Esophagus muscularis mucosa (tissue), 4 donors: ENCODE data around the gene TCP11. TPM values are rescaled to one million over a fixed set of nuclear protein-coding genes. Genes with fewer than 3 reads are reported as not detected.
"Not testable (repeated sequence)": the region's sequence is repeated elsewhere in the genome, so short reads cannot be mapped to it uniquely, and the experiment has no call there.

ENCODE experiments used
- DNase-seq: peaks from one replicate; pipeline ENCODE4 v3.0.0-alpha.2; 2017; ENCODE audit errors: extremely low spot score
- H3K27ac ChIP-seq, 4 donors: fragments of 200-600 bp; sonication (generic); replicated peaks in 1 of 4; 1 replicate in 3 of 4; 2 replicates in 1 of 4; pipeline ENCODE4 v1.5.1; 2016 to 2019; ENCODE audit warnings: mild to moderate bottlenecking in 1 of 4
- H3K27me3 ChIP-seq, 4 donors: fragments of 200-600 bp; sonication (generic); one replicate each; pipeline versions ENCODE4 v1.5.1 to v1.6.0; 2016 to 2019
- H3K36me3 ChIP-seq, 4 donors: fragments of 200-600 bp; sonication (generic); one replicate each; pipeline ENCODE4 v1.5.1; 2016 to 2019
- H3K4me1 ChIP-seq, 4 donors: fragments of 200-600 bp; sonication (generic); one replicate each; pipeline ENCODE4 v1.5.1; 2016 to 2019
- H3K4me3 ChIP-seq, 4 donors: fragments of 200-600 bp; sonication (generic); 1 replicate in 2 of 4; 2 replicates in 2 of 4; pipeline ENCODE4 v1.5.1; 2016 to 2019; ENCODE audit warnings: mild to moderate bottlenecking in 4 of 4, moderate library complexity in 1 of 4
- H3K9me3 ChIP-seq, 4 donors: fragments of 200-600 bp; sonication (generic); 1 replicate in 3 of 4; 2 replicates in 1 of 4; pipeline ENCODE4 v1.5.1; 2016 to 2019
- CTCF ChIP-seq, 3 experiments: fragments of 200-600 bp in 2 of 3; fragments of 450-650 bp in 1 of 3; sonication (generic) in 2 of 3; IDR thresholded peaks; one replicate each; pipeline ENCODE4 v1.5.1; 2017 to 2019; ENCODE audit warnings: antibody characterized with exemption in 3 of 3, mild to moderate bottlenecking in 2 of 3, moderate library complexity in 1 of 3
- EP300 ChIP-seq: sonication (generic); formaldehyde crosslinking; IDR thresholded peaks from one replicate; pipeline ENCODE4 v1.6.1; 2017; ENCODE audit warnings: antibody characterized with exemption
- POLR2A ChIP-seq: fragments of 450-650 bp; IDR thresholded peaks from one replicate; pipeline ENCODE4 v1.6.1; 2017; ENCODE audit warnings: antibody characterized with exemption, moderate library complexity, mild to moderate bottlenecking, low read depth
- POLR2AphosphoS5 ChIP-seq, 2 donors: sonication (generic); formaldehyde crosslinking; IDR thresholded peaks; one replicate each; pipeline ENCODE4 v1.6.1; 2017; ENCODE audit warnings: antibody characterized with exemption in 2 of 2
- WGBS: methylation state at CpG from one replicate; pipeline ENCODE4 v1.1.5; 2018; 5-methylcytosine and 5-hydroxymethylcytosine counted together
- intact Hi-C: fragments of 100-400 bp; cut with DNase I; formaldehyde crosslinking; loops from one replicate; pipeline ENCODE4 v1.15.1; 2023
- total RNA-seq, 4 donors: library from RNA; depleted of rRNA; stranded (reverse); fragments of >200 nt; gene quantifications; one replicate each; pipeline versions ENCODE4 v1.1.0 to v1.2.1, GENCODE V29; 2016

TCP11 gene
- total RNA-seq, 4 donors from 2014 or later = 0.75 to 1.1 (median 0.83) TPM; not detected in 1

DNA sequence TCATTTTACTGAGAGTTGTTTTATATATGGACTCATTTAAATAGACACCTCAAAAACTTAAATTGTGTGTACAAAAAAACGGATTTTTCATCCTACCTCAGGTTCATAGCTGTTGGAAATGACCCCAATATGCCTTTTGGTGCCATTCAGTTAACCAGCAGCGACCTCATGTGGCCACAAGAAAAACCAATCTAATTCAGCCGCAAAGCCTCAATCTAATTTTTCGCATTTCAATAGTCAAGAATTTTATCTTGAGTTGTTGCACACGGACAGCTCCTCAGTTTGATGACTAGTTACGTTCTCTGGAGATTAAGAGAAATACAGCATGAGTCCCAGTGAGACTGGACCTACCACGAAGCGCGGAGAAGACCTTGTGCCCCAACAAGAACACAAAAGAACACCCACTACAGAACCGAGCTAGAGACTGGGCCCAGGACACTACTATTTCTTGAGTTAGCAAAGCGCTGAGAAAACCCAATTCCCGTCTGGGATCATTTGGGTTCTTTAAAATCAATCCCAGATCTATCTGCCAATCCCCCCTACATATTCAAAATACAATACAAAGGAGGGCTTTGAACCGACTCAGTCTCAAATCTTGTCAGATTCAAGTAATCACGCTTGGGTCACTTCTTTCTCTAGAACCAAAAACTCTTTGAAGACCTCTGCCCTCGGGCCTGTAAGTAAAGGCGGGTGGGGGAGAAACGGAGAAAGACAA is 1.1 kb downstream of the TCP11 start:
- intact Hi-C loops = loop anchor here (2.0 kb wide), 1 partner anchor 153 kb away; no protein-coding TSS in a partner anchor
- TF ChIP-seq POLR2AphosphoS5 (IDR thresholded peaks at IDR 0.05) (no peak), CTCF (IDR thresholded peaks at IDR 0.05) (peak; percentile 79 to 87 (median 86))
- DNase-seq = no peak

GRCh38 chr6:35139470-35139869 is 1.7 kb downstream of the TCP11 start:
- Histone ChIP-seq H3K36me3 (no peaks in the 10 kb centered on the region), H3K4me3 (no peak overlapping the region), H3K4me1 (peaks cover 0 to 25% (median 17%) of the 10 kb centered on the region in 4 donors), H3K9me3 (no peaks in the 10 kb centered on the region), H3K27ac (no peak overlapping the region), H3K27me3 (peaks cover 0 to 11% (median 0%) of the 10 kb centered on the region in 4 donors)
- 66% methylated on average over 2 of the region's 2 CpGs for WGBS
- no peak for DNase-seq
- intact Hi-C loops = no loop called here
- no peak for TF ChIP-seq EP300
- TF ChIP-seq POLR2AphosphoS5 (IDR thresholded peaks at IDR 0.05) = no peak

More for the DNA sequence above, 1.1 kb downstream of the TCP11 start:
- H3K4me1 ChIP-seq = peaks cover 0 to 25% (median 17%) of the 10 kb centered on the region in 4 donors
- H3K36me3 ChIP-seq = no peaks in the 10 kb centered on the region
- H3K9me3 ChIP-seq = no peaks in the 10 kb centered on the region
- H3K4me3 ChIP-seq = no peak overlapping the region
- no peak overlapping the region for H3K27ac ChIP-seq
- H3K27me3 ChIP-seq = peaks cover 0 to 11% (median 0%) of the 10 kb centered on the region in 4 donors
- WGBS = 42% methylated on average over 17 of the region's 17 CpGs

DNA sequence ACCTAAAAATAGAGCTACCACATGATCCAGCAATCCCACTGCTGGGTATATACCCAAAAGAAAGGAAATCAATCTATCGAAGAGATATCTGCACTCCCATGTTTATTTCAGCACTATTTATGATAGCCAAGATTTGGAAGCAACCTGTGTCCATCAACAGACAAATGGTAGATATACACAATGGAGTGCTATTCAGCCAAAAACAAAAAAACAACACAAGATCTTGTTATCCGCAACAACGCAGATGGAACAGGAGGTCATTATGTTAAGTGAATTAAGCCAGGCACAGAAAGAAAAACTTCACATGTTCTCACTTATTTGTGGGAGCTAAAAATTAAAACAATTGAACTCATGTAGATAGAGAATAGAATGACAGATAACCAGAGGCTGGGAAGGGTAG is 2.9 kb downstream of the TCP11 start:
- H3K4me3 ChIP-seq, intact Hi-C loops, H3K9me3 ChIP-seq, H3K27ac ChIP-seq, H3K36me3 ChIP-seq, DNase-seq: not testable (repeated sequence)
- Histone ChIP-seq H3K27me3 (peaks cover 0 to 11% (median 0%) of the 10 kb centered on the region in 4 donors), H3K4me1 (peaks cover 0 to 25% (median 17%) of the 10 kb centered on the region in 4 donors)
- 74% methylated on average over 3 of the region's 3 CpGs for WGBS

GRCh38 chr6:35136185-35136584 is 5.0 kb downstream of the TCP11 start:
- Histone ChIP-seq H3K27me3 (peaks cover 0 to 8% (median 0%) of the 10 kb centered on the region in 4 donors), H3K27ac (no peak overlapping the region), H3K4me1 (peaks cover 0 to 21% (median 14%) of the 10 kb centered on the region in 4 donors), H3K9me3 (no peaks in the 10 kb centered on the region), H3K36me3 (no peaks in the 10 kb centered on the region), H3K4me3 (no peak overlapping the region)
- WGBS = 78% methylated on average over 4 of the region's 4 CpGs
- intact Hi-C loops = no loop called here
- TF ChIP-seq POLR2AphosphoS5 (IDR thresholded peaks at IDR 0.05) (no peak), POLR2A (no peak), CTCF (IDR thresholded peaks at IDR 0.05) (no peak), EP300 (no peak)
- DNase-seq = peak; percentile 14

DNA sequence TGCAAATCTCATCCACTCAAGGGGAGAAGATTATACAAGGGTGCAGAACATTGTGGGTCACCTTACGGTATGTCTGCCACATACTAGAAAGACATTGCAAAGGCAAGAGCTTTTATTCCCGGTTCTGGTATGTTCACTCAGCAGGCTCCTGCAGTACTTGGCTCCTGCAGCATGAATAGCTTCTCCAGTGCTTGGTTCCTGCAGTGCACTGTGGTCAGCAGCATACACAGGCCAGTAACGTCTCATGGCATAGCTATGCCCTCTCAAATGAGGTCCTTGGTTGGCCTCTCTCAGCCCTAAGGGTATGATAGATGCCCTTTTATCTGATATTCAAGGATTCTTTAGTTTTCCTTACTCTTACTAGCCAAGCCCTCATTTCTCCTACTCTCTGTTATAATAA is 12.6 kb downstream of the TCP11 start:
- H3K36me3 ChIP-seq = no peaks in the 10 kb centered on the region
- WGBS = 83% methylated on average over 3 of the region's 3 CpGs
- H3K27ac ChIP-seq = no peak overlapping the region
- TF ChIP-seq EP300 = no peak
- no peak for TF ChIP-seq POLR2AphosphoS5 (IDR thresholded peaks at IDR 0.05)
- no peak for TF ChIP-seq CTCF (IDR thresholded peaks at IDR 0.05)
- no peak for TF ChIP-seq POLR2A
- no peak for DNase-seq
- intact Hi-C loops = no loop called here
- H3K4me3 ChIP-seq = no peak overlapping the region
- H3K4me1 ChIP-seq = no peaks in the 10 kb centered on the region
- H3K27me3 ChIP-seq = no peaks in the 10 kb centered on the region
- H3K9me3 ChIP-seq = no peaks in the 10 kb centered on the region
